ENCODE results near the gene STAT5A.

STAT5A gene

GRCh38 chr17:42301022-42301421 lies 12.7 kb downstream of the STAT5A start:
- TF ChIP-seq ZNF132 (tag by site-specific recombination; IDR thresholded peaks at IDR 0.05; ENCODE audit: borderline replicate concordance) (no peak), ZNF704 (tag by site-specific recombination; IDR thresholded peaks at IDR 0.05) (no peak), ZNF585B (tag by site-specific recombination; IDR thresholded peaks at IDR 0.05) (no peak), HOXA7 (CRISPR knock-in tag; IDR thresholded peaks at IDR 0.05; ENCODE audit: borderline replicate concordance) (no peak), MEIS1 (CRISPR knock-in tag; IDR thresholded peaks at IDR 0.05; ENCODE audit: borderline replicate concordance) (no peak), ZNF155 (tag by site-specific recombination; IDR thresholded peaks at IDR 0.05) (no peak), HOXC10 (CRISPR knock-in tag; IDR thresholded peaks at IDR 0.05) (no peak), ZNF174 (tag by site-specific recombination; IDR thresholded peaks at IDR 0.05) (no peak), REPIN1 (tag by site-specific recombination; IDR thresholded peaks at IDR 0.05; ENCODE audit: low read depth) (no peak), ZSCAN30 (tag by site-specific recombination; IDR thresholded peaks at IDR 0.05) (no peak), ZNF747 (tag by site-specific recombination; IDR thresholded peaks at IDR 0.05) (no peak)
- TF ChIP-seq, protein P1, sequence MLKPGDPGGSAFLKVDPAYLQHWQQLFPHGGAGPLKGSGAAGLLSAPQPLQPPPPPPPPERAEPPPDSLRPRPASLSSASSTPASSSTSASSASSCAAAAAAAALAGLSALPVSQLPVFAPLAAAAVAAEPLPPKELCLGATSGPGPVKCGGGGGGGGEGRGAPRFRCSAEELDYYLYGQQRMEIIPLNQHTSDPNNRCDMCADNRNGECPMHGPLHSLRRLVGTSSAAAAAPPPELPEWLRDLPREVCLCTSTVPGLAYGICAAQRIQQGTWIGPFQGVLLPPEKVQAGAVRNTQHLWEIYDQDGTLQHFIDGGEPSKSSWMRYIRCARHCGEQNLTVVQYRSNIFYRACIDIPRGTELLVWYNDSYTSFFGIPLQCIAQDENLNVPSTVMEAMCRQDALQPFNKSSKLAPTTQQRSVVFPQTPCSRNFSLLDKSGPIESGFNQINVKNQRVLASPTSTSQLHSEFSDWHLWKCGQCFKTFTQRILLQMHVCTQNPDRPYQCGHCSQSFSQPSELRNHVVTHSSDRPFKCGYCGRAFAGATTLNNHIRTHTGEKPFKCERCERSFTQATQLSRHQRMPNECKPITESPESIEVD (tag by site-specific recombination; IDR thresholded peaks at IDR 0.05): no peak
- TF ChIP-seq, protein P2, sequence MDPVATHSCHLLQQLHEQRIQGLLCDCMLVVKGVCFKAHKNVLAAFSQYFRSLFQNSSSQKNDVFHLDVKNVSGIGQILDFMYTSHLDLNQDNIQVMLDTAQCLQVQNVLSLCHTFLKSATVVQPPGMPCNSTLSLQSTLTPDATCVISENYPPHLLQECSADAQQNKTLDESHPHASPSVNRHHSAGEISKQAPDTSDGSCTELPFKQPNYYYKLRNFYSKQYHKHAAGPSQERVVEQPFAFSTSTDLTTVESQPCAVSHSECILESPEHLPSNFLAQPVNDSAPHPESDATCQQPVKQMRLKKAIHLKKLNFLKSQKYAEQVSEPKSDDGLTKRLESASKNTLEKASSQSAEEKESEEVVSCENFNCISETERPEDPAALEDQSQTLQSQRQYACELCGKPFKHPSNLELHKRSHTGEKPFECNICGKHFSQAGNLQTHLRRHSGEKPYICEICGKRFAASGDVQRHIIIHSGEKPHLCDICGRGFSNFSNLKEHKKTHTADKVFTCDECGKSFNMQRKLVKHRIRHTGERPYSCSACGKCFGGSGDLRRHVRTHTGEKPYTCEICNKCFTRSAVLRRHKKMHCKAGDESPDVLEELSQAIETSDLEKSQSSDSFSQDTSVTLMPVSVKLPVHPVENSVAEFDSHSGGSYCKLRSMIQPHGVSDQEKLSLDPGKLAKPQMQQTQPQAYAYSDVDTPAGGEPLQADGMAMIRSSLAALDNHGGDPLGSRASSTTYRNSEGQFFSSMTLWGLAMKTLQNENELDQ (tag by site-specific recombination; IDR thresholded peaks at IDR 0.05; ENCODE audit: low read depth): no peak
- TF ChIP-seq, protein P3, sequence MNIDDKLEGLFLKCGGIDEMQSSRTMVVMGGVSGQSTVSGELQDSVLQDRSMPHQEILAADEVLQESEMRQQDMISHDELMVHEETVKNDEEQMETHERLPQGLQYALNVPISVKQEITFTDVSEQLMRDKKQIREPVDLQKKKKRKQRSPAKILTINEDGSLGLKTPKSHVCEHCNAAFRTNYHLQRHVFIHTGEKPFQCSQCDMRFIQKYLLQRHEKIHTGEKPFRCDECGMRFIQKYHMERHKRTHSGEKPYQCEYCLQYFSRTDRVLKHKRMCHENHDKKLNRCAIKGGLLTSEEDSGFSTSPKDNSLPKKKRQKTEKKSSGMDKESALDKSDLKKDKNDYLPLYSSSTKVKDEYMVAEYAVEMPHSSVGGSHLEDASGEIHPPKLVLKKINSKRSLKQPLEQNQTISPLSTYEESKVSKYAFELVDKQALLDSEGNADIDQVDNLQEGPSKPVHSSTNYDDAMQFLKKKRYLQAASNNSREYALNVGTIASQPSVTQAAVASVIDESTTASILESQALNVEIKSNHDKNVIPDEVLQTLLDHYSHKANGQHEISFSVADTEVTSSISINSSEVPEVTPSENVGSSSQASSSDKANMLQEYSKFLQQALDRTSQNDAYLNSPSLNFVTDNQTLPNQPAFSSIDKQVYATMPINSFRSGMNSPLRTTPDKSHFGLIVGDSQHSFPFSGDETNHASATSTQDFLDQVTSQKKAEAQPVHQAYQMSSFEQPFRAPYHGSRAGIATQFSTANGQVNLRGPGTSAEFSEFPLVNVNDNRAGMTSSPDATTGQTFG (tag by site-specific recombination; IDR thresholded peaks at IDR 0.05; ENCODE audit: borderline replicate concordance): no peak
- ChIA-PET CTCF (interaction anchor here (1.3 to 2.0 kb wide), 2 partner anchors 11 to 21 kb away, joined by 3 to 7 read pairs; no protein-coding TSS in a partner anchor), POLR2A (interaction anchor here (0.7 kb wide), 1 partner anchor 11 kb away, joined by 3 read pairs; no protein-coding TSS in a partner anchor)
- no peak overlapping the region for H3K27ac ChIP-seq (ENCODE audit: extremely low read depth, low read depth, low read length)
- H3K4me3 ChIP-seq (ENCODE audit: low read depth, low read length): no peak overlapping the region
- H3K9me3 ChIP-seq (ENCODE audit: control insufficient read depth, insufficient read depth, low read depth, low read length): no peaks in the 10 kb centered on the region
- no peaks in the 10 kb centered on the region for H3K36me3 ChIP-seq (ENCODE audit: control insufficient read depth in 2 of 2, insufficient read depth in 1 of 2, low read length in 2 of 2)
- no peaks in the 10 kb centered on the region for H3K4me1 ChIP-seq (ENCODE audit: control insufficient read depth, insufficient read depth, low read length)

DNA sequence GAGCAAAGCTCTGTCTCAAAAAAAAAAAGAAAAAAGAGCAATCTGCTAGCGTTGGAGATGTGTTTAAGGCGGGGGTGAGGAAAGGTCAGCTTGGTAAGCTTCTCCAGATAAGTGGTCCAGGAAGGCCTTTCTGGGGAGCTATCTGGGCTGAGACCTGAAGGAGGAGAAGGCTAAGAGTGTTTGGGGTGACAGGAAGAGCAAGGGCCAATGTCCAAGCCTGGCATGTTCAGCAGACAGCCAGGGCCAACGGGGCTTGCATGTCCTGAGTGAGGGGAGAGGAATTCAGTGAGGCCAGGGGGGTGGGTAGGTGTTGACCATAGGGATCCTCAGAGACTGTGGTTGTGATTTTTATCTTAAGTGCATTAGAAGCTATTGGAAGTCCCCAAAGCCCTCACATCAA lies 15.4 kb downstream of the STAT5A start:
- ChIA-PET POLR2A (no interaction called here), CTCF (interaction anchor here (0.6 to 2.7 kb wide), 6 partner anchors 8 to 214 kb away, joined by 3 to 9 read pairs (median 4); no protein-coding TSS in a partner anchor)

More for the DNA sequence above, 15.4 kb downstream of the STAT5A start:
- H3K9me3 ChIP-seq (ENCODE audit: control insufficient read depth, insufficient read depth, low read depth, low read length): no peaks in the 10 kb centered on the region
- no peaks in the 10 kb centered on the region for H3K4me1 ChIP-seq (ENCODE audit: control insufficient read depth, insufficient read depth, low read length)
- H3K36me3 ChIP-seq (ENCODE audit: control insufficient read depth in 2 of 2, insufficient read depth in 1 of 2, low read length in 2 of 2): no peaks in the 10 kb centered on the region
- TF ChIP-seq ZEB2 (tag by site-specific recombination; IDR thresholded peaks at IDR 0.05): no peak
- TF ChIP-seq FEZF1 (tag by site-specific recombination; IDR thresholded peaks at IDR 0.05): peak; percentile 52; the same call in 1 of the 2 replicates
- H3K4me3 ChIP-seq (ENCODE audit: low read depth, low read length): no peak overlapping the region
- no peak overlapping the region for H3K27ac ChIP-seq (ENCODE audit: extremely low read depth, low read depth, low read length)
